Inflammatory macrophage treated with lipopolysaccharide for 4 hours (primary cell): ENCODE measurements around the gene ZNF430.
"Not testable (repeated sequence)": the region's sequence is repeated elsewhere in the genome, so short reads cannot be mapped to it uniquely, and the experiment has no call there.

Experiments used
- DNase-seq: peaks from one replicate; pipeline ENCODE4 v3.0.0-alpha.2; 2020

The ZNF430 gene

DNA sequence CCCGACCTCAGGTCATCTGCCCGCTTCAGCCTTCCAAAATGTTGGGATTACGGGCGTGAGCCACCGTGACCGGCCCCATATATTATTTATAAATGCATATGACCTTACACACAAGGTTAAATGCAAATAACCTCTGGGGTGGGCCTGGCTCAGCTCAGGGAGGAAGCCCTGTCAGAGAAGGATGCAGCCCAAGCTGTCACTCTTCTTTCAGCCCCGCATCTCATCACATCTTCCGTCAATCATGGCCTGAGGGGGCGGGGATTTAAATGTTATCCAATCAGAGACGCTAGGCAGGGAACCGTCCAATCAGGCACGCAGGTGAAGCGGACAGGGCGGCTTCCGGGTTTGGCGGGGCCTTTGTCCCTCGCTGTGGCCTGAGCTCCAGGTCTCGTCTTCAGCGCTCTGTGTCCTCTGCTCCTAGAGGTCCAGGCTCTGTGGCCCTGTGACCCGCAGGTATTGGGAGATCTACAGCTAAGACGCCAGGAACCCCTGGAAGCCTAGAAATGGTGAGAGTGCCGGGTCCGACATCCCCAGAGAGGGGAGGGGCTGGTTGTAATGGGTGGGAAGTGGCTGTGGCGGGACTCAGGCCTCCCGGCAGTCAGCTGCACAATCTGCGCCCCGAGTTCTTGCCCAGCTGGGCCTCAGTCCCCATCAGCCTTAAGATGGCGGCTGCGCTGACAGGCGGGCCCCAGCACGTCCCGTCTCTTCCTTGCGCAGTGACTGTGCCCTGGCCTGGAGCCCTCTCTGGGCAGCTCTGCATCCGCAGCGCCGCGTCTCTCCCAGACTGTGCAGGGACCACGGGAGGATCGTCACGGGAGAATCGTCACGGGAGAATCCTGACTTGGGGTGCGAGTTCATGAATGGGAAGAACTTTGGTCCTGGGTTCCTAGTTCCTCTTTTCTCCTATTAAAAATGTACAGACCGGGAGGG is at the start of gene ZNF430:
Gene ZNF430, plus strand, starts transcription at position 360 of the 930 bp plus-strand sequence. Its CDS starts 144 bp downstream, at position 504.
- DNase-seq, result peak; percentile 97

DNA sequence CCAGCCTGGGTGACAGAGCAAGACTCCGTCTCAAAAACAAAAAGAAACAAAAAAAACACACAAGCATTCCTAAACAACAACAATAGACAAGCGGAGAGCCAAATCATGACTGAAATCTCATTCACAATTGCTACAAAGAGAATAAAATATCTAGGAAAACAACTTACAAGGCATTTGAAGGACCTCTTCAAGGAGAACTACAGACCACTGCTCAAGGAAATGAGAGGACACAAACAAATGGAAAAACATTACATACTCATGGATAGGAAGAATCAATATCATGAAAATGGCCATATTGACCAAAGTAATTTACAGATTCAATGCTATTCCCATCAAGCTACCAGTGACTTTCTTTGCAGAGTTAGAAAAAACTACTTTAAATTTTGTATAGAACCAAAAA is 27.7 kb upstream of the ZNF430 start:
- DNase-seq, result not testable (repeated sequence)

DNA sequence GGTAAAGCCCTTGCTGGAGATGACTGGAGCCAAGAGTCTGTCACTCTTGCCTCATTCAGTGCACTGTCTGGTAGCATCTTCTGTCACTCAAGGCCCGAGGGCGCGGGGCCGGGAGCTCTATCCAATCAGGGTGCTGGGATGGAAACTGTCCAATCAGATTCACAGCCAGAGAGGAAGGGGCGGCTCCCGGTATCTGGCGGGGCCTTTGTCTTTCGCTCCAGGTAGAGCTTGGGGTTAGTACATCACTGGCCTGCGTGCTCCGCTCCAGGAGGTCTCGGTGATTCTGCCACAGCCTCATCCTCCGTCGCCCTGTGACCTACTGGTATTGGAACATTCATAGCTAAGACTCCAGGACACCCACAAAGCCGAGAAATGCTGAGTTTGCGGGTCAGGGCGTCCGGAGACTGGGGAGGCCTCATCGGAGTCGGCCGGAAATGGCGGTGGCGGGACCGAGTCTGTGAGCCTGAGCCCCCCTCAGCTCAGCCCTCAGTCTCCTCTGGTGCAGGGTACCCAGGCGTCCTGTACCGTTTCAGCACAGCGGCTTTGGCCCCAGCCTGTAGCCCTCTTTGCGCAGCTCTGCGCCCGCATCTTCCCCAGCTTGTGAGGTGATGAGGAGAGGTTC is 20.6 kb upstream of the ZNF430 start:
- DNase-seq, result peak; percentile 59

DNA sequence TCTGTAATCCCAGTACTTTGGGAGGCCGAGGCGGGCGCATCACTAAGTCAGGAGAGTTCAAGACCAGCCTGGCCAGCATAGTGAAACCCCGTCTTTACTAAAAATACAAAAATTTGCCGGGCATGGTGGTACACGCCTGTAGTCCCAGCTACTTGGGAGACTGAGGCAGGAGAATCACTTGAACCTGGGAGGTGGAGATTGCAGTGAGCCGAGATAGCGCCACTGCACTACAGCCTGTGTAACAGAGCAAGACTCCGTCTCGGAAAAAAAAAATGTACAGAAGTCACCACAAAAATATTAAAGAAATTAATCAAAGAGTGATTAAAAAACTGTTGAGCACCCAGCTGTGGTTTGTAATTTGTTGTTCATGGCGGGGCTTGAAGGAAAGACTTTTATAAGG is 781 bp downstream of the ZNF430 start:
- not testable (repeated sequence) for DNase-seq

DNA sequence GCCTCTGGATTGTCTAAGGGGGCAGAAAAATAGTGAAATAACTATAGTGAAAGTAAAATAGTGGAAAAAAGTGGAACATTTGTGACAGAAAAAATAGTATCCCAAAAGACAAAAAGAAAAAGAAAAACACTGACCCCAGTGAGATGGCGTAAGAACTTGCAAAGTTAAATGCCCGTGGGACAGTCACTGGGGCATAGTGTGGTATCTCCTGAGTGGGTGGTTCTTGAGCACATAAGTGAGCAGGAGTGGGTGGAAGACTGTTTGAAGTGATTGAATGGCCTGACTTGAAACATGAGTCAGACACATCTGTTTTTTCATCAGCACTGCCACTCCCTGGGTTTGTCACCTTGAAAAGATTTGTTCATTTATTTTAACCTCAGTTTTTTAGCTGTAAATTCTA is 2.5 kb downstream of the ZNF430 start:
- DNase-seq, result peak; percentile 87

DNA sequence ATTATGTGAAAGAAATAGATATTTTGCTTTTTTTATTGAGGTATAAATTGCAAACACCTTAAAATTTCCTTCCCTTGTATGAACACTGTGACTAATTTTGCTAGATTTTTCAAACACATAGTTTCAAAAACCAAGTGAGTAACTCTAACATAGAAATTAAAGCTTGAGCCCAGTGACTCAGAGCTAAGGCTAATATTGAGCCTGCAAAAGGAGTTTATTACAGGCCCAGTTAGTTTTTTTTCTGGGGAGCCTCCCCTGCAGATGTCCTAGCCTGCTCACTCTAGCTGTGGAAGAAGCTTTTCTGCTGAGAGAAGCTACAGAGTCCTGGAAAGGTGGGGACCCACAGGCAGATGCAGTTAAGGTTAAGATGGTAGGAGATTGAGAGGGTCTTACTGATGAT is 3.4 kb downstream of the ZNF430 start:
- DNase-seq, result peak; percentile 22

DNA sequence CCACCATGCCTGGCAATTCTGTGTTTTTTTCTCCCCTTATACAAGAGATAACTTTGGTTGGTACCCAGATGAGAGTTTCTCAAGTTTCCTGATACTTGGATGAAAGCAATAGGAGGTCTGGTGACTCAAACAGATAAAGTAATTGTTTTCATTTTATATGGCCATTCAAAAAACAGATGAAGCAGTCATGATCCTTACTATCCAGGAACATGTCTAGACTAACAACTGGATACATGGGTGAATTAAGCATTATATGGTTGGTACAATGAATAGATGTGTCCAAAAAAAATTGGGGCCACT is 8.5 kb downstream of the ZNF430 start:
- DNase-seq, result no peak

DNA sequence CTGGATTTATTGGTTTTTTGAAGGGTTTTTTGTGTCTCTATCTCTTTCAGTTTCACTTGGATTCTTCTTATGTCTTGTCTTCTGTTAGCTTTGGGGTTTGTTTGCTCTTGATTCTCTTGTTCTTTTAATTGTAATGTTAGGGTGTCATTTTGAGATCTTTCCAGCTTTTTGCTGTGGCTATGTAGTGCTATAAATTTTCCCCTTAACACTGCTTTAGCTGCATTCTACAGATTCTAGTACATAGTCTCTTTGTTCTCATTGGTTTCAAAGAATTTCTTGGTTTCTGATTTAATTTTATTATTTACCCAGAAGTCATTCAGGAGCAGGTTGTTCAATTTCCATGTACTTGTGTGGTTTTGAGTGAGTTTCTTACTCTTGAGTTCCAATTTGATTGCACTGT is 24.6 kb downstream of the ZNF430 start:
- DNase-seq, result no peak

DNA sequence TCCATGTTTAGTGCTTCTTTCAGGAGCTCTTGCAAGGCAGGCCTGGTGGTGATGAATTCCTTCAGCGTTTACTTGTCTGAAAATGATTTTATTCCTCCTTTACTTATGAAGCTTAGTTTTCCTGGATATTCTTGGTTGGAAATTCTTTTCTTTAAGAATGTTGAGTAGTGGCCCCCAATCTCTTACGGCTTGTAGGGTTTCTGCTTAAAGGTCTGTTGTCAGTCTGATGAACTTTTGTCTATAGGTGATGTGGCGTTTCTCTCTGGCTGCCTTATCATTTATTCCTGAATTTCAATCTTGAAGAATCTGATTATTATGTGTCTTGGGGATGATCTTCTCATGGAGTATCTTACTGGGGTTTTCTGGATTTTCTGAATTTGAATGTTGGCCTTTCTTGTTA is 26.0 kb downstream of the ZNF430 start:
- DNase-seq, result no peak

DNA sequence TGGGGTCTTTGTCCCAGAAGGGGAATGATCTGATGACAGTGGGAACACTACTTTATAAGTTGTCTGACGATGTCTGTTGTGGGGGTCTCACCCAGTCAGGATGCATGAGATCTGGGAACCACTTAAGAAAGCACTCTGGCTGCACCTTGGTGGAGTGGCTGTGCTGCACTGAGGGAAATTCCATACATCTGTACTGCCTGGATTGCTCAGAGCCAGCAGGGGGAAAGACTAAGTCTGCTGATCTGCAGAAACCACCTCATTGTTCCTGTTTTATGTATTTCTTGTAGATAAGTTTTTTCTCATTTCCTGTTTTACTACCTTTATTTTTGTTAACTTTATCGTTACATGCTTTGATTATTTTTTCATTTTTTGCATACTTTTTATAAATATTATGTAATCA is 27.3 kb downstream of the ZNF430 start:
- DNase-seq, result peak; percentile 46

DNA sequence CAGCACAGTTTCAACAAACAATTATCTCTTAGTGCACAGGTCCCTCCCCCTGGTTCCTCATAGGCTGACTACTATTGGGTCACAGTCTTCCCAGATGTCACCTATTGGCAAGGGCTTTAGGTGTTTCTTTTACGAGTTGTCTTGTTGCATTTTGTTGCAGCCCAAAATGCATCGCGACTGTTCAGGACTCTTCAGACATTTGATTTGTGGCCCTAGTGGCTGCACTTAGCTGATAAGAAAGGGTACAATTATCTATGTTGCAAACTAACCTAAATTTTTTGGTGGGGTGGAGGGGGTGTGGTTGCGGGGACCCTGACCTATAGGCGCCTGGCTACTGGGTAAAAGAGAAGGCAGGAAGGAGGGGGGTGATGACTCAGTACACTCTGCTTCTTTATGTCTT is 32.4 kb downstream of the ZNF430 start:
- DNase-seq, result no peak

DNA sequence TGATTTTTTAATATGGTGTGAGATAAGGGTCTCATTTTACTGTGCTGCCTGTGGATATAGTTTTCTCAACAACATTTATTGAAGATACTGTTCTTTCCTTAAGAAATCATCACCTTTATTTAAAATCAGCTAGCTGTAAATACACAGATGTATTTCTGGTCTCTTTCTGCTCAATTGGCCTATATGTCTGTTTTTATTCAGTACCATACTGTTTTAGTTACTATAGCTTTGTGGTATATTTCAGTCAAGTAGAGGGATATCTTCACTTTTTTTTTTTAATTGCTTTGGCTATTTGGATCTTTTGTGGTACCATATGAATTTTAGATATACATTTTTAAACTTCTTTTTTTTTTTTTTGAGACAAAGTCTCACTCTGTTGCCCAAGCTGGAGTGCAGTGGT is 44.9 kb downstream of the ZNF430 start:
- DNase-seq, result no peak

DNA sequence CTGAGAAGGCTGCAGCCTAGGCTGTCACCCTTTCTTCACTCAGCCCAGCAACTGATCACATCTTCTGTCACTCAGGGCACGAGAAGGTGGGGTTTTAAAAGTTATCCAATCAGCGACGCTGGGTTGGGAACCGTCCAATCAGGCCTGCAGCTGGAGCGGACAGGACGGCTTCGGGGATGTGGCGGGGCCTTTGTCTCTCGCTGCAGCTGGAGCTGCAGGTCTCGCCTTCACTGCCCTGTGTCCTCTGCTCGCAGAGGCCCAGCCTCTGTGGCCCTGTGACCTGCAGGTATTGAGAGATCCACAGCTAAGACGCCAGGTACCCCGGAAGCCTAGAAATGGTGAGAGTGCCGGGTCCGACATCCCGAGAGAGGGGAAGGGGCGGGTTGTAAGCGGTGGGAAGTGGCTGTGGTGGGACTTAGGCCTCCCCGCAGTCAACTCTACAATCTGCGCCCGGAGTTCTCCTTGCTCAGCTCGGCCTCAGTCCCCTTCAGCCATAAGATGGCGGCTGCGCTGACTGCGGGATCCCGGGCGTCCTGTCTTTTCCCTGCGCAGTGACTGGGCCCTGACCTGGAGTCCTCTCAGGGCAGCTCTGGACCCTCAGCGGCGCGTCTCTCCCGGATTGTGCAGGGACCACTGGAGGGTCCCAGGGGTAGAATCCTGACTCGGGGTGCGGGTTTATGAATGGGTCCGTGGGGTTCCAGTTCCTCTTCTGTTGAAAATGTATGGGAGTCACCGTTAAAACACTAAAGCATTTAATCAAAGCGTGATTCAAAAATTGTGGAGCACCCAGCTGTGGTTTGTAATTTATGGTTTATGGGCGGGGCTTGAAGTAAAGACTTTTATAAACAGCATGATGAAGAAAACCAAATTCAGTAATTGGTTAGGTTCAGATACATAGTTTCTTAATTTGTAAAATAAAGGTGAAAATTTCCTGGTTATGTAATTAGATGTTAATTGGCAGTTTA is 61.8 kb downstream of the ZNF430 start, which contains the start of gene ZNF714:
Gene ZNF714, plus strand, starts transcription at position 193 of the 965 bp plus-strand sequence. CDS start 16,066 bp downstream, outside the sequence.
- peak; percentile 84 for DNase-seq

DNA sequence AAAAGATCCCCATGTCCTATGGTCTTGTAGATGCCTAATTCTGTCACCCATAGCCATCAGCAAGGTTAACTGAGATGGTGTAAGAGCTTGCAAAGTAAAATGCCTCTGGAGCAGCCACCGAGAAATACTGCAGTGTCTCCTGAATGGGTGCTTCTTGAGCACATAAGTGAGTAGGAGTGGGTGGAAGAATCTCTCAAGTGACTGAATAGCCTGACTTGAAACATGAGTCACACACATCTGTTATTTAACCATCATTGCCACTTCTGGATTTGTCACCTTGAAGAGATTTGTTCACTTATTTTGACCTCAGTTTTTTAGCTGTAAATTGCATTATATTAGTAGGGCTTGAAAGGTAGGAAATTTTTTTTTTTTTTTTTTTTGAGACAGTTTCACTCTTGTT is 63.9 kb downstream of the ZNF430 start:
- DNase-seq, result peak; percentile 72

DNA sequence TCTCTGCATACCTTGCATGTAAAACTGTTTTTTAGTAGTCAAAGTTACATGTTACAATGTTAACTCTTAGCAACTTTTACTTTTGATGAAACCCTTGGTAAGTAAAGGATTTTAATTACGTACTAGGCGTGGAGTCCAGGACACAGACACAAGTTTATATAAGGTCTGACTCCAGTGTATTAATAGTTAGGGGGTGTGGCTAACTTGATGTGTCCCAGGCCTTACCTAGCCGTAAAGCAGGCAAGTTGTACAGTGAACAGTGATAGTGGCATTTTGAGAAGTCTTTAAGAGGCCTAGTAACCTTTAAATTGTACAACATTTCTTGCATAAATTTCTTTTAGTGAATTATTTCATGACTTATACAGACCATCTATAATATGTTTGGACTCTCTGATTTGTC is 67.4 kb downstream of the ZNF430 start:
- no peak for DNase-seq

DNA sequence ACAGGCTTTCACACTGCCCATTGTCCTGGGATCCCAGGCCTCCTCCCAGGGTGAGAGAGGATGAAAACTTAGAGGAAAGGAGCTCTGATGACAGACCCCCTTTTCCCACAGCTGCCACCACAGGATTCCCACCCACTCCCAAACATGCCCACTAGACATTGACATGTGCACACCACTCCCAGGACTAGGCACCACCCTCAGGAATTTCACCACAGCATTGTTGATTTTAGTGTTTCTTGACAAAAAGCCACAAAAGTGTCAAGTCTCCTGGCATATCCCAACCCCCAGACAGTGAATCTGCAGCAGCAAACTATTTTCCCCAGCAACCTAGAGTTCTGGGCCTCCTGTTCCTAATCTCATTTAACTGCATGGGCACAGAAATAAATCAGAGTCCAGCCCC is 71.7 kb downstream of the ZNF430 start:
- DNase-seq, result no peak

DNA sequence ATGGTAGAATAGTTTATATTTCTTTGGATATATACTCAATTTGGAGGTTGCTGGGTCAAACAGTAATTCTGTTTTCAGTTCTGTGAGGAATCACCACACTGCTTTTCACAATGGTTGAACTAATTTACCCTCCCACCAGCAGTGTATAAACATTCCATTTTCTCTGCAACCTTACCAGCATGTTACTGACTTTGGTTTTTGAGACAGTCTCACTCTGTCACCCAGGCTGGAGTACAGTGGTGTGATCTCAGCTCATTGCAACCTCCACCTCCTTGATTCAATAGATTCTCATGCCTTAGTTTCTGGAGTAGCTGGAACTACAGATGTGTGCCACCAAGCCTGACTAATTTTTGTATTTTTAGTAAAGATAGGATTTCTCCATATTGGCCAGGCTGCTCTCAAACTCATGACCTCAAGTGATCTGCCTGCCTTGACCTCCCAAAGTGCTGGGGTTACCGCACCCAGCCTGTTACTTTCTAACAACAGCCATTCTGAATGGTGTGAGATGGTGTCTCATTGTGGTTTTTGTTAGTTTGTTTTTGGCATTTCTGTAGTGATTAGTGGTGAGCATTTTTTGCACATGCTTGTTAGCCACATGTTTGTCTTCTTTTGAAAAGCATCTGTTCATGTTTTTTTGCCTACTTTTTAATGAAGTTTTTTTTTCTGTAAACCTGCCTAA is 74.0 kb downstream of the ZNF430 start:
- no peak for DNase-seq

DNA sequence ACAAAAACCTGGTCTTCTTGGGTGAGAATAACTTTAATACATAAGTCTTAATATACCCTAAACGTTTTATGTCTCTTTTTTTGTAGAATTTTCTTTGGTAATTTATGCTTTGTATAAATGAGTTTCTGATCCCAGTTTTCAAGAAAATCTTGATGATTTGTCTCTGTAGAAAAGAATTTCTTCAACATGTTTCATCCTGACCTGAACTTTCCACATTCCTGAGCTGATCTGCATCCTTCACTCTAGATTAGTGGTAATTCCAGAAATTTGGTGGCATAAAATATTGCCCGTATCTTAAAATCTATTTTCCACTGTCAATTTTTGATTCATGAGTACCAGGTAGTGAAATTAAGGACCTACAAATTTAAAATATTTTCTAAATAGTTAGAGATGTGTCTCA is 77.8 kb downstream of the ZNF430 start:
- DNase-seq, result no peak

DNA sequence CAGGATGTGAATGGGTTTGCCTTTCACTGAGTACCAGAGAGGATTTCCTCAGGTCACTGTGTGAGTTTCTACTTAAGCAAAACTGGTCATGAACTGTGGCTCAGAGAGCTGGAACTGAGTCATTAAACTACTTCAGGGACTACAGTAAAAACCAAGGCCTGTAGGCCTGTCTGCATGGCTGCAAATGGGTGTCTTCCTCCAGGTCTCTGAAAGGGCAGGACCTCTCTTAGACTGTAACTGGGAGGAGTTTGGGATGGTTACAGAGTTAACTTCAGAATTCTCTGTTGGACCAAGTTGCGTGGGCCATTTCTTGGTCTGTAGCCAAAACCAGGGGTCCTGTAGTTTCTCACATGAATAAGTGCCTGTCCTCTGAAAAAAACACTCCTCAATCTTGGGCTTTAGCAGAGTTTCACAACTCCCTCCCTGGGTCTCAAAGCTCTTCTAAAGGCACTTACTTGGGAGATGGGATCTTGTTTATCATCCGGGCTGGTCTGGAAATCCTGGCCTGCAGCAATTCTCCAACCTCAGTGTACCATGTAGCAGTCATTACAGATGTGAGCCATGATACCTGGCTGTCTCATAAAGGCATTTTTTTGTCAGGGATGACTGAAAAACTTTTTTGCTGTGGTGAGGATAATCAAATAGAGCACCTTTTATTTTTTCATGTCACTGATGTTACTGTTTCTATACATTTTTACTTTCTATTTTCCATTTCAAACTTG is 81.2 kb downstream of the ZNF430 start:
- DNase-seq, result no peak

DNA sequence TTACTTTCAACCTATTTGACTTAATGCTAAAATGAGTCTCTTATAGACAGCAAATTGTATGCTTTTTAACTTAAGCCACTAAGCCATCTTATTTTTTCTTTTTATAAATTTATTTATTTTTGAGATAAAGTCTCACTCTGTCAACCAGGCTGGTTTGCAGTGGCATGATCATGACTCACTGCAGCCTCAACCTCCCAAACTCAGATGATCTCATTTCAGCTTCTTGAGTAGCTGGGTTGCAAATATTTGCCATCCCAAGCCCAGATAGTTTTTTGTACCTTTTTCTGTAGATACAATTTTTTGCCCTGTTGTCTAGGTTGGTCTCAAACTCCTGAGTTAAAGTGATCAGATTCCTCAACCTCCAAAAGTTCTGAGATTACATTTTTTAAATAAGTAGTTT is 88.7 kb downstream of the ZNF430 start:
- DNase-seq, result peak; percentile 7
